Right renal cortex interstitium (tissue), 3 donors: Measurements from ENCODE around the gene CIBAR2. TPM values are rescaled to one million over a fixed set of nuclear protein-coding genes. Genes with fewer than 3 reads are reported as not detected.

ENCODE experiments used
- DNase-seq, 3 donors: peaks; one replicate each; pipeline ENCODE4 v3.0.0-alpha.2; 2013; ENCODE audit warnings: low read depth in 3 of 3, low spot score in 2 of 3
- polyA plus RNA-seq, 3 donors: library from polyadenylated mRNA; unstranded; fragments of 120-200 nt; gene quantifications; one replicate each; pipeline ENCODE4 v1.2.1, GENCODE V29; 2013; ENCODE audit not compliant: insufficient read length in 3 of 3

Gene CIBAR2
- polyA plus RNA-seq, 3 donors: 0.15 to 0.52 (median 0.21) TPM

DNA sequence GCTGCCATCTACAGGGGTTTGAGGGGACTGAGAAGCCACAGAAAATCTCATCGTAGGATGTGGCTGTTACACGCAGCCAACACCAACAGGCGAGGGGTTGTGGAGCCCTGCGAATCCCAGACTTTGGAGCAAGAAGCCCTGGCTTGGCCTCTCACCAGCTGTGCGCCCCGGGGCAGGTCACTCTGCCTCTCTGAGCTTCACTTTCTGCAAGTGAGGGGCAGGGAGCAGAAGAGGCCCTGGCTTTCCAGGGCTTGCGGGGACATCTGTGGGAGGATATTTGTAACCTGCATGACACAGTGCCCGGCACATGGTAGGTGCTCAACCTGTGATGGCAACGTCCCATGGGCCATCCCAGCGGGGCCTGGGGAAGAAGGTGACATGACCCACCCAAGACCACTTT, 32.9 kb upstream of the CIBAR2 start:
- DNase-seq: no peak

- DNase-seq: no peak
Observed at GRCh38 chr16:85144026-85144915, 32.0 kb upstream of the CIBAR2 start.

DNA sequence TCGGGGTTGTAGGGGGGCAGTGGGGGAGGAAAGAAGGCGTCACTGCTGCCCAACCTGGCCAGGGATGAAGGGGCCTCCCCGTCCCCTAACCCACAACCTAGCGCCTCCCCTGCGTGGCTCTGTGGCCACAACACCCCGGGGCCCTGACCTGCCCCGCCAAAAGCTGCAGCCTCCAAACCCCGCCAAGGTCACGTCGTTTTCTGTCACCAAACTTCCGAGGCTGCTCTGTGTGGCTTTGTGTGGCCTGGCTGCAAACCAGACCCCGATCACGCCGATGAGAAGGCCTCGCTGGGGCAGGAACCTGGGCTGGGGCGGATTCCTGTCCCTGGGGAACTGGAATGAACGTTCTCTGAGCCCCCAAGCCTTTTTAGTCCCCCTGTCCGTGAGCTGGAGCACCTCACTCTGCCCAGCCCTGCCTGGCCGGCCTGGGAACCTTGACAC, 30.5 kb upstream of the CIBAR2 start:
- no peak for DNase-seq

GRCh38 chr16:85142129-85142513, 29.8 kb upstream of the CIBAR2 start:
- DNase-seq: no peak

DNA sequence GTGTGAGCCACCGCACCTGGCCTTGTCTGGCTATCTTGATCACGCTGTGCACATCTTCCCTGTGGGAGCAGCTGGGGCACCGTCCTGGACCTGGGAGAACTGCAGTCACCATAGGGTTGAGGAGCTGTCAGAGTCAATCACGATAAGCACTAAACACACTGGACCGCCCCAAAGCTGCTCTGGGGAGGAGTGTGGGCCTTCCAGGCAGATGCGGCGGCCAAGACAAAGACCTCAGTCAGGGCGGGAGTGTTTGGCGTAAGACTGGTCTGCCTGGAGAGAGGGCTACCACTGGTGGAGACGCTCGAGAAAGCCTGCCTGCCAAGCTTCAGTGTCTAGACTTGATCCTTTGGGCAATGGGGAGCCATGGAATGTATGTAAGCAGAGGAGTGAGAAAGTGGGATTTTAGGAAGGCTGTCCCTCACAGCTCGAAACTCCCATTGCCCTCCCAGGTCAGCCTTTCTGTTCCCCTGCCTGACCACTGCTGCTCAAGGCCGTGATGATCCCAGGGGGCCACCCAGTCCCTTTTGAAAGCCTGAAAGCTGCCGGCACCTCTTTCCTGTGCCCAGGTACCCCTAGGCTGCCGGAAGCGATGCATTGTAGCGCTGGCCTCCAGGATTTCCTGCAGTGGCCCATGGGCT, 29.3 kb upstream of the CIBAR2 start:
- DNase-seq: no peak

- no peak for DNase-seq
Observed at GRCh38 chr16:85140455-85141012, 28.3 kb upstream of the CIBAR2 start.

DNA sequence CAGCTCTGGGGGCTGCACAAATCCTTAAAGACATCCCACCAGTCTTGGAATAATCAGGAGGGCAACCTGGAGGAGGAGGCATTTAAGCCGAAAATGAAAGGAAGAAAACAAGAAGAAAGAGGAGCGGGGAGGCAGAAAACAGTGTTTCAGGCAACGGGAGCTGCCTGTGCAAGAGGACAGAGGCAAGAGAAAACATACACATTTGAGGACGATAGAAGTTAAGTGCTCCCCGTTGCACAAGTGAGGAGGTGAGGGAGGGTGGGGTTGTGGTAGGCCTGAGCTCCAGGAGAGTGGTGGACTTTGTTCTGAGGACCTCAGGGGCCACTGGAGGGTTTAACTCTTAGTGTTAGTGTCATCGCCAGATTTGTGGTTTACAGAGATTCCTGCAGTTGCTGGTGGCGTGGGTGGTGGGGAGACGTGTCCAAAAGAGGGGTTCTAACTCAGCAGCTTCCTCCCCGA, 27.6 kb upstream of the CIBAR2 start:
- DNase-seq: no peak

DNA sequence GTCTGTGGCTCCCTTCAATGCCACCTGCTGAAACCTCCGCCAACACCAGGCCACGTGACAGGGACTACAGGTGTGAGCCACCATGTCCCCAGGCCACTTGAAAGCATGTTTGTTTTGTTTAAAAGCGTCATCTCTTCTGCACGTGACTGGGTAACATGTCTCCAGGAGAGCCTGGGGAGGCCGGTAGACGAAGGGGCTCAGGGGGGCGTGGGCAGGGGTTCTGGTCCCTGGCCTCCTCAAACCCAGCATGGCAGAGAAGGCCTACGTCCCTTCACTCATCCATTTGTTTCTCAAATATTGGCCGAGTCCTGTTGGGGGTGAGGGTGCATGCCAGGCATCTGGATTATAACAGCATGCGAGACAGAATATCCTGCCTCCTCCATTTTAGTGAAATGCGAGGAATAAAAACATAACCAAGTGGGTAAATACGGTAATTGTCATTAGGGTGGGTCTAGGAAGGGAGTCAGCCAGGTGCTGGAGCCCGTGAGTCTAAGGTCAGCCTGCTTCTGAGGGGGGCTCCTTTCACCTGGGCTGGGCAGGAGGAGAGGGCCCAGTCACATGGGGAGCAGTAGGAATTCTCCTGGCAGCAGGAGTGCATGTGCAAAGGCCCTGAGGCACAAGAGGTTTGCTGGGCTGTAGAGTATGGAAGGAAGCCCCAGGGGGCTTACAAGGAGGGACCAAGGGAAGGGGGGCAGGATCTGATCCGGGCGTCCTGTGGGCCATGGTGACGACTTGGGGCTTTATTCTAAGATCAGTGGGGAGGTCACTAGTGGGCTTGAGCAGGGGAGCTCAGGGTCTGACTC, 26.8 kb upstream of the CIBAR2 start:
- DNase-seq: no peak

DNA sequence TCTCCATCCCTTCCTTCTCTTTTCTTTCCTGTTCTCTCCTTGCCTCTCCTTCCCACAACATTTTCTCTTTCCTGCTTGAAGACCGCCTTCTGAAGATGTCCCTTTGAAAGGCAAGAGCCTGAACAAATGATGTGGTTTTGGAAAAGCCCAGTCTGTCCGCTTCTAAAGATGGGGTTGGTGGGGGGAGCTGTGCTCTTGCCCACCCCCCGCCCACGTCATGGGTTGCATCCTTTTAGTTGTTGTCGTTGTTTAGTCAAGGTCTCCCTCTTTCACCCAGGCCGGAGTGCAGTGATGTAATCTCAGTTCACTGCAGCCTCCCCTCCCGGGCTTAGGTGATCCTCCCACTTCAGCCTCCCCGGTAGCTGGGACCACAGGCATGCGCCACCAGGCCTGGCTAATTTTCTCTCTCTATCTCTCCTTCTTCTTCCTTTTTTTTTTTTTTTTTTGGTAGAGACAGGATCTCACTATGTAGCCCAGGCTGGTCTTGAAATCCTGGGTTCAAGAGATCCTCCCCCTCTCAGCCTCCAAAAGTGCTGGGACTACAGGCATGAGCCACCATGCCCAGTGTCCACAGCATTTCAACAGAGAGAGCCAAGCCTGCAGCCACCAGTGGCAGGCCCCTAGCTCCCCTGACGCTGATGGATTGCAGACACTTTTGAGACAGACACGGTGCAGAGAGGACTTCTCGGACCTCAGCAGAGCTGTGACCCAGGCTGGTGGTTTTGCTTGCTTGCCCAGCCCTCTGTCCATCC, 26.0 kb upstream of the CIBAR2 start:
- no peak for DNase-seq

GRCh38 chr16:85137323-85138072, 25.2 kb upstream of the CIBAR2 start:
- no peak for DNase-seq

GRCh38 chr16:85136702-85137322, 24.5 kb upstream of the CIBAR2 start:
- no peak for DNase-seq

- DNase-seq: no peak
Observed at GRCh38 chr16:85136213-85136701, 24.0 kb upstream of the CIBAR2 start.

- DNase-seq: no peak
Observed at GRCh38 chr16:85134789-85135142, 22.5 kb upstream of the CIBAR2 start.

- no peak for DNase-seq
Observed at GRCh38 chr16:85134076-85134788, 22.0 kb upstream of the CIBAR2 start.

DNA sequence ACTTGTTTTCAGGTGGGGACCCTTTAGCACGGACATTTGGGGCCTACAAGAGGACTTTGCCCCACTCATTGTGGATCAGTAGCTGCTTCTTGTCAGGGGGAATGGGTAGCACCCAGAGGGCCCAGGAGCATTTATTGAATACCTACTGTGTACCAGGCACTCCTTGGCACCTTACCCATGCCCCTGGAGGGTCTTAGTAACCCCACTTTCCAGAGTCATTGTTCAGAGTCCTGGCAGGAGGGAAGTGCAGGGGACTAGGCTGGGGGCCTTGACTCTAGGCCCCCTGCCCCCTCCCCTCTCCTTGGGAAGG, 21.0 kb upstream of the CIBAR2 start:
- no peak for DNase-seq

DNA sequence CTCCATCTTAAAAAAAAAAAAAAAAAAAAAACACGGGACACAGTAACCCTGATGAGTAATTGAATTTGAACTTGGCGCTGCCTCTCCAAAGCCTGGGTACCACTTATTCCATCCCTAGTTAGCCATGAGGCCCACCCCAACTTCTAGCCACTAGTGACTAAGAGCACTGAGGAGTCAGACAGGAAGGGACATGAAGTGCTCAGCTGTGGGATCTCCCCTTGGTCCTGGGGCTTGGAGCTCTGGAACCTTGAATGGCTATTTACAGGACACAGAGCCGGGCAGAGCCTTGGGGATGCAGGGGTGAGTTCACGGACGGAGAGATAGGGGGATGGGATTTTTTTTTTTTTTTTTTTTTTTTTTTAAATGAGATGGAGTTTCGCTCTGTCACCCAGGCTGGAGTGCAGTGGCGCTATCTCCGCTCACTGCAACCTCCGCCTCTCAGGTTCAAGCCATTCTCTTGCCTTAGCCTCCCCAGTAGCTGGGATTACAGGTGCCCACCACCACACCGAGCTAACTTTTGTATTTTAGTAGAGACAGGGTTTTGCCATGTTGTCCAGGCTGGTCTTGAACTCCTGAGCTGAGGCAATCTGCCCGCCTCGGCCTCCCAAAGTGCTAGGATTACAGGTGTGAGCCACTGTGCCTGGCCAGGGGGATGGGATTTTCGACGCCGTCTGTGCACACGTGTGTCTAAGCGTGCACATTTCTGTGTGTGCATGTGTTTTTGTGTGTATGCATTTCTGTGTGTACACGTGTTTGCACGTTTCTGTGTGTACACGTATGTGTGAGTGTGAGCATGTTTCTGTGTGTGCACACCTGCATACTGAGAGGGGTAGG, 20.4 kb upstream of the CIBAR2 start:
- DNase-seq: no peak

DNA sequence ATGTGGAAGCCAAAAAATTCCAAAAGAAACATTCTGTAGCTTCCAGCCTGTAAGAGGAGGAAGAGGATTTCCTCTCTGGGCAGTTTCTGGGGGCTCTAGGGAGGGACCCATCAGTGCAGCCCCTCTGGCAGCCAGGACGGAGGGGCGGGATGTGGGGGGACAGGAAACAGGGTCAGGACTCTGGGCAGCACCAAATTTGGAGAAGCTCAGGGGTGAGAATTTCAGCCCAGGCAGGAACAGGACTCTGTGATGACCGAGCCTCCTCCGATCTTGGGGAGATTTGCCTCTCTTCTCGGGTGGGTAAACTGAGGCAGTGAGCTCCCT, 18.4 kb upstream of the CIBAR2 start:
- DNase-seq: no peak
